Prostate gland (tissue), 2 donors: Measurements from ENCODE around the gene TUBE1.

Experiments used
- CTCF ChIP-seq, 4 experiments: fragments of 200-600 bp in 2 of 4; fragments of 450-650 bp in 2 of 4; sonication (generic) in 2 of 4; IDR thresholded peaks; 1 replicate in 3 of 4; 2 replicates in 1 of 4; pipeline ENCODE4 v1.5.1; 2016 to 2019; ENCODE audit warnings: antibody characterized with exemption in 4 of 4, mild to moderate bottlenecking in 2 of 4, moderate library complexity in 2 of 4
- POLR2A ChIP-seq: fragments of 450-650 bp; IDR thresholded peaks from one replicate; pipeline ENCODE4 v1.6.1; 2016; ENCODE audit warnings: antibody characterized with exemption, mild to moderate bottlenecking

- TF ChIP-seq CTCF (IDR thresholded peaks at IDR 0.05), result no peak
- no peak for TF ChIP-seq POLR2A
Measured at GRCh38 chr6:112039431-112039770, 47.9 kb downstream of the TUBE1 start.
